Measurements from ENCODE around the gene FDPS. TPM values are rescaled to one million over a fixed set of nuclear protein-coding genes. Genes with fewer than 3 reads are reported as not detected.

The FDPS gene
- total RNA-seq, 1 experiment from 2014 or later = 264 TPM

DNA sequence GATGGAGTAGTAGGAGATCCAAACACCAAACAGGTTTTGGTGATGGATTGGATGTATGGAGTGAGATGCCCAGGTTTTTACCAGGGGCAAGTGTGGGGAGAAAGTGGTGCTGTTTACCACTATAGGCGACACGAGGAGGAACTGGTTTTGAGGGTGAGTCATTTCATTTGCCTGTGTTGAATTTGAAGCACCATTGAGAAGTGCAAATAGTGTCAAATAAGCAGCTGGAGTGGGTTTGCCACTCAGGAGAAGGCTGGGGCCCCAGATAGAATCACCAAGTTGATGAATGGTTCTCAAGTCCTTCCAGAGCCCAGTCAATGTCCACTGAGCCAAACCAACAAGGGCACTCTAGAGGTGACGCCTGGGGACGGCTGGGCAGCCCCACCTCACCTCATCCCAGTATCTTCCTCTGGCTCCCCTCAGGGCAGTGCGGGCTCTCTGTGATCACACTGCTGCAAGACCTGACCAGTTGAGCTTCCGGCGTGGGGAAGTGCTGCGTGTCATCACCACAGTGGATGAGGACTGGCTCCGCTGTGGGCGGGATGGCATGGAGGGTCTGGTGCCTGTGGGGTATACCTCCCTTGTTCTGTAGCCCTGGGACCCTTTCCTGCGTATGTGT lies 21.4 kb downstream of the FDPS start:
- Mint-ChIP-seq H3K27ac (ENCODE audit: low read depth, unreplicated experiment) (peak overlapping the region; percentile 24), H3K4me1 (ENCODE audit: insufficient read depth, unreplicated experiment) (peaks cover 11% of the 10 kb centered on the region), H3K9me3 (ENCODE audit: unreplicated experiment) (no peaks in the 10 kb centered on the region), H3K4me3 (ENCODE audit: unreplicated experiment) (no peak overlapping the region), H3K27me3 (ENCODE audit: insufficient read depth, unreplicated experiment) (no peaks in the 10 kb centered on the region), H3K36me3 (ENCODE audit: insufficient read depth, unreplicated experiment) (peaks cover 74% of the 10 kb centered on the region)
- POLR2A ChIA-PET = no interaction called here
- no TSS peak for BruUV-seq (replicated peaks)
- no peak for DNase-seq (ENCODE audit: unreplicated experiment)
- TF ChIP-seq, protein P1, sequence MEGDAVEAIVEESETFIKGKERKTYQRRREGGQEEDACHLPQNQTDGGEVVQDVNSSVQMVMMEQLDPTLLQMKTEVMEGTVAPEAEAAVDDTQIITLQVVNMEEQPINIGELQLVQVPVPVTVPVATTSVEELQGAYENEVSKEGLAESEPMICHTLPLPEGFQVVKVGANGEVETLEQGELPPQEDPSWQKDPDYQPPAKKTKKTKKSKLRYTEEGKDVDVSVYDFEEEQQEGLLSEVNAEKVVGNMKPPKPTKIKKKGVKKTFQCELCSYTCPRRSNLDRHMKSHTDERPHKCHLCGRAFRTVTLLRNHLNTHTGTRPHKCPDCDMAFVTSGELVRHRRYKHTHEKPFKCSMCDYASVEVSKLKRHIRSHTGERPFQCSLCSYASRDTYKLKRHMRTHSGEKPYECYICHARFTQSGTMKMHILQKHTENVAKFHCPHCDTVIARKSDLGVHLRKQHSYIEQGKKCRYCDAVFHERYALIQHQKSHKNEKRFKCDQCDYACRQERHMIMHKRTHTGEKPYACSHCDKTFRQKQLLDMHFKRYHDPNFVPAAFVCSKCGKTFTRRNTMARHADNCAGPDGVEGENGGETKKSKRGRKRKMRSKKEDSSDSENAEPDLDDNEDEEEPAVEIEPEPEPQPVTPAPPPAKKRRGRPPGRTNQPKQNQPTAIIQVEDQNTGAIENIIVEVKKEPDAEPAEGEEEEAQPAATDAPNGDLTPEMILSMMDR (IDR thresholded peaks at IDR 0.05; ENCODE audit: unreplicated experiment) = no peak
- CTCF ChIA-PET = interaction anchor here (0.6 kb wide), 1 partner anchor 153 kb away, joined by 3 read pairs; no protein-coding TSS in a partner anchor
- intact Hi-C loops (cut with micrococcal nuclease) = no loop called here

DNA sequence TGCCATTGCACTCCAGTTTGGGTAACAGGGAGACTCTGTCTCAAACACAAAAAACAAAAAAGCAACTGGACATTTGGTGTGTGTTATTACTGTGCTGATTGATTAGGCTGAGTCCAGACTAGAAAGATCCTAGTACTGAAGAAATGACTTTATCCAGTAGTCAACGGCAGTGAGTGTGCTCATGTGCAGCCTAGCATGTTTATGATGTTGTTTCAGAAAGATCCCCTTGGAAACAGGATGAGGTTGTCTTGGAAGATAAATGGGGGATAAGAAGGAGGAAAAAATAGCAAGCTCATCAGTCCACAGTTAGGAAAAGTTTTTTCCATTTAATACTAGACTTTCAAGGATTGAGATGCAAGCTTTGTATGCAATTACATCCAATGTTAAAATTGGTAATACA lies 26.3 kb downstream of the FDPS start:
- ChIA-PET CTCF (interaction anchor here (0.6 to 0.8 kb wide), 2 partner anchors 57 to 169 kb away, joined by 3 to 4 read pairs; no protein-coding TSS in a partner anchor), POLR2A (interaction anchor here (0.8 to 0.9 kb wide), 2 partner anchors 12 to 14 kb away, joined by 3 read pairs; no protein-coding TSS in a partner anchor)
- Mint-ChIP-seq H3K9me3 (ENCODE audit: unreplicated experiment) (no peaks in the 10 kb centered on the region), H3K36me3 (ENCODE audit: insufficient read depth, unreplicated experiment) (peaks cover 99% of the 10 kb centered on the region), H3K27ac (ENCODE audit: low read depth, unreplicated experiment) (no peak overlapping the region), H3K27me3 (ENCODE audit: insufficient read depth, unreplicated experiment) (no peaks in the 10 kb centered on the region), H3K4me3 (ENCODE audit: unreplicated experiment) (no peak overlapping the region), H3K4me1 (ENCODE audit: insufficient read depth, unreplicated experiment) (no peaks in the 10 kb centered on the region)
- no TSS peak for BruUV-seq (replicated peaks)
- intact Hi-C loops (cut with micrococcal nuclease) = no loop called here
- TF ChIP-seq, protein P1 (IDR thresholded peaks at IDR 0.05; ENCODE audit: unreplicated experiment) = no peak
- DNase-seq (ENCODE audit: unreplicated experiment) = no peak

GRCh38 chr1:155339515-155340097 lies 30.9 kb downstream of the FDPS start:
- H3K27me3 Mint-ChIP-seq (ENCODE audit: insufficient read depth, unreplicated experiment) = no peaks in the 10 kb centered on the region
- H3K27ac Mint-ChIP-seq (ENCODE audit: low read depth, unreplicated experiment) = no peak overlapping the region
- no peak for DNase-seq (ENCODE audit: unreplicated experiment)
- POLR2A ChIA-PET = interaction anchor here (0.9 to 1.8 kb wide), 3 partner anchors 12 to 43 kb away, joined by 3 to 6 read pairs (median 4); no protein-coding TSS in a partner anchor
- TF ChIP-seq, protein P1 (IDR thresholded peaks at IDR 0.05; ENCODE audit: unreplicated experiment) = no peak
- H3K4me3 Mint-ChIP-seq (ENCODE audit: unreplicated experiment) = no peak overlapping the region
- H3K4me1 Mint-ChIP-seq (ENCODE audit: insufficient read depth, unreplicated experiment) = no peaks in the 10 kb centered on the region
- CTCF ChIA-PET = interaction anchor here (0.6 to 3.8 kb wide), 7 partner anchors 11 to 519 kb away, joined by 3 to 17 read pairs (median 4); no protein-coding TSS in a partner anchor
- H3K9me3 Mint-ChIP-seq (ENCODE audit: unreplicated experiment) = no peaks in the 10 kb centered on the region
- intact Hi-C loops (cut with micrococcal nuclease) = no loop called here
- BruUV-seq (replicated peaks) = no TSS peak
- peaks cover 99% of the 10 kb centered on the region for H3K36me3 Mint-ChIP-seq (ENCODE audit: insufficient read depth, unreplicated experiment)

DNA sequence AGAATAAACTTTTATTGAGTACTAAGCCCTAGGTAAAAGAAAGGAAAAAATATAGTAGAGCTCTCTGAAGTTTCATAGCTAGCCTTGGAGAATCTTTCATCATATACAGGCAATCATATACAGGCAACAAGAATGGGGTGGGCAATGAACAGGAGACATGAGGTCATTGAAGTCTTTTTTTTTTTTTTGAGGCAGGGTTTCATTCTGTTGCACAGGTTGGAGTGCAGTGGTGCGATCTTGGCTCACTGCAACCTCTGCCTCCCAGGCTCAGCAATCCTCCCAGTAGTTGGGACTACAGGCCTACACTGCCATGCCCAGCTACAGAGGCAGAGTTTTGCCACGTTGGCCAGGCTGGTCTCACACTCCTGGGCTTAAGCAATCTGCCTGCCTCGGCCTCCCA lies 34.2 kb downstream of the FDPS start:
- Mint-ChIP-seq H3K4me3 (ENCODE audit: unreplicated experiment) (no peak overlapping the region), H3K27me3 (ENCODE audit: insufficient read depth, unreplicated experiment) (no peaks in the 10 kb centered on the region), H3K9me3 (ENCODE audit: unreplicated experiment) (no peaks in the 10 kb centered on the region), H3K36me3 (ENCODE audit: insufficient read depth, unreplicated experiment) (peaks cover 99% of the 10 kb centered on the region), H3K27ac (ENCODE audit: low read depth, unreplicated experiment) (no peak overlapping the region), H3K4me1 (ENCODE audit: insufficient read depth, unreplicated experiment) (no peaks in the 10 kb centered on the region)
- no peak for DNase-seq (ENCODE audit: unreplicated experiment)
- CTCF ChIA-PET = interaction anchor here (0.9 to 1.4 kb wide), 4 partner anchors 10 to 305 kb away, joined by 3 read pairs; no protein-coding TSS in a partner anchor
- intact Hi-C loops (cut with micrococcal nuclease) = no loop called here
- POLR2A ChIA-PET = interaction anchor here (0.6 to 0.9 kb wide), 2 partner anchors 17 to 34 kb away, joined by 3 to 4 read pairs; partner anchors contain the start of gene FDPS
- no TSS peak for BruUV-seq (replicated peaks)
- TF ChIP-seq, protein P1 (IDR thresholded peaks at IDR 0.05; ENCODE audit: unreplicated experiment) = no peak
